Stimulated activated CD8-positive, alpha-beta memory T cell treated with anti-CD3 and anti-CD28 coated beads, Interleukin-7, amount 100 ng/mL, for 4 hours (primary cell): ENCODE measurements around the gene SLC25A23.
"Not testable (repeated sequence)": the region's sequence is repeated elsewhere in the genome, so short reads cannot be mapped to it uniquely, and the experiment has no call there.

ENCODE experiments used
- DNase-seq, 2 donors: peaks; one replicate each; pipeline ENCODE4 v3.0.0-alpha.2; 2020; ENCODE audit warnings: low read depth in 2 of 2

The SLC25A23 gene

GRCh38 chr19:6459262-6460098 lies at the start of gene SLC25A23:
Gene SLC25A23, minus strand, starts transcription at chr19:6459792. Its CDS starts 164 bp downstream, at chr19:6459628.
- peak in 1 of 2 donors; percentile 53 for DNase-seq

DNA sequence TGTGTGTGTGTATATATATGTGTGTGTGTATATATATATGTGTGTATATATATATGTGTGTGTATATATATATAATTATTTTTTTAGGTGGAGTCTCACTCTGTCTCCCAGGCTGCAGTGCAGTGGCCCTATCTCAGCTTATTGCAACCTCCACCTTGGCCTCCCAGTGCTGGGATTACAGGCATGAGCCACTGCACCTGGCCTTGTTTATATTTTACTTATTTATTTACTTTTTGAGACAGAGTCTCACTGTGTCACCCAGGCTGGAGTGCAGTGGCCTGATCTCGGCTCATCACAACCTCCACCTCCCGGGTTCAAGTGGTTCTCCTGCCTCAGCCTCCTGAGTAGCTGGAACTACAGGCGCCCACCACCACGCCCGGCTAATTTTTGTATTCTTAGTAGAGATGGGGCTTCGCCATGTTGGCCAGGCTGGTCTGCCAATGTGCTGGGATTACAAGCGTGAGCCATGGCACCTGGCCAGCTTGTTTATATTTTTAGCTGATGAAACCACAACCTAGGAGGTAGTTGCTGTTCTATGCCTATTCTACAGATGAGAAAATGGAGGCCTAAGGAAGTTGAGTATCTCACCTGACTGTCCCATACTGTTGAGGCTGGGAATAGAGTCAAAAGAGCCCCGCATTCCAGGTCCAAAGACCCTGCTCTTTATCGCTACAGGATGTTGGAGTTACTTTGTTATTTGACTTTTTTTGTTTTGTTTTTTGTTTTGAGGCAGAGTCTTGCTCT lies 48.6 kb upstream of the SLC25A23 start:
- DNase-seq: not testable (repeated sequence)

DNA sequence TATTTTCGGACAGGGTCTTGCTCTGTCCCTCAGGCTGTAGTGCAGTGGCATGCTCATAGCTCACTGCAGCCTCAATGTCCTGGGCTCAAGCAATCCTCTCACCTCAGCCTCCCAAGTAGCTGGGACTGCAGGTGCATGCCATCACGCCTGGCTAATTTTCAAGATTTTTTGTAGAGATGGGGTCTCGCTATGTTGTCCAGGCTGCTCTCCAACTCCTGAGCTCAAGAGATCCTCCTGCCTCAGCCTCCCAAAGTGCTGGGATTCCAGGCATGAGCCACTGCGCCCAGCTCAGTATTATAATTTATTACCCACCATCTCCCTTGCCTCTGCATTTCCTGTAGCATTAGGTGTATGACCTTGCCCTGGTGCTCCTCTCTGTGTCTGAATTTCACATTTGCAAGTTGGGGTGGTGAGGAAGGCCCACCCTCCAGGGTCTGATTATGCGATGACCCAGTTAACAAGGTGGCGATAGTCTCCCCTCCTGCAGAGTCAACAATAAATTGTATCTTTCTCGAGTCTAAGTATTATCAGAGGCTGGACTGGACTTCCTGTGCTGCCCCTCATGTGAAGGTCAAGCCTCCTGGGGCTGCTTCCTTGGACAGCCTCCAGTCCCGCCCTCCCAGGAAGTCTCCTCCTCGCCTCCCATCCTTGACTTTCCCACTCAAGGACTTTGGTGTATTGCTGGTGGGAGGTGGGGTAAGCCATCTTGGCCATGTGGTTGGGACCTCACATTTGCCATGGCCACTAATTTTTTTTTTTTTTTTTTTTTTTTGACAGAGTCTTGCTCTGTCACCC lies 44.0 kb upstream of the SLC25A23 start:
- DNase-seq: no peak

DNA sequence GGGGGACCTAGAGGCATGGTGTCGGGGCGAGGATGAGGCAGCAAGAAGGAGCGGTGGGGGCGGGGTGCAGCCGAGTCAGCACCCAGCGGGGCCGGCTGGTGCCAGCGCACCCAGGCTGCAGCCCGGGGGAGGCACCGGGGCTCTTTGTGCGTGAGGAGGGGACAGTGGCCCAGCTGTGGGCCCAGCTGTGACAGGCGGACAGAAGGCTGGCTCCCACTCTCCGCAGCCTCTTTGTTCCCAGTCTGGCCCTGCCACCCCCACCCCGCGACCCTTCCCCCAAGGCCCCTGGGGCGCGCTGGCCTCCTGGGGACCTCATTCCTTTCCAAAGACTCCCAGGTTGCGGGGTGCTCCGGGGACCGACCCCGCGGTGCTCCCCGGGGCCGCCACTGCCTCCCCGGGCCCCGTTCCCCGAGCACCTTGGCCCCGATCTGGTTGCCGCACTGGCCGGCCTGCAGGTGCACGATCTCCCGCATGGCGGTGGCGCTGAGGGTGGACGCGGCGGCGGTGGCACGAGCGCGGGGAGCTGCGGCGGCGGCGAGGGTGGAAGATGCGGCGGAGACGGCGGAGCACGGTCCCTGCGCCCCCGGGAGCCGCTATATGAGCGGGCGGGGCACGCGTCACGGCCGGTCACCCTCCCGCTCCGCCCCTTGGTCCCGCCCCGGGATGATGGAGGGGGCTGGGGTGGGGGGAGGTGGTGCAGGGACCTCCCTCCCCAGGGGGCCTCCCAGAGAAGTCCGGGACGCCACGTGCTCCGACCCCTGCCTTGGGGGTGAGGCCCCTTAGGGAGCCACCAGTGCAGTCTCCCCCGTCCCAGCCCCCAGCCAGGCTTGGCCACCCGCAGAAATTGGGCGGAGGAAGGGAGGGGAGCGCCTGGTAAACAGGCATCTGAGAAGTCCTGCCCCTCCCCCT lies 42.4 kb upstream of the SLC25A23 start, which contains the start of gene TUBB4A:
TUBB4A (minus strand) TSS at position 570 of the 909 bp plus-strand sequence; CDS start at position 473, 97 bp downstream.
- DNase-seq: peak in 1 of 2 donors; percentile 34

DNA sequence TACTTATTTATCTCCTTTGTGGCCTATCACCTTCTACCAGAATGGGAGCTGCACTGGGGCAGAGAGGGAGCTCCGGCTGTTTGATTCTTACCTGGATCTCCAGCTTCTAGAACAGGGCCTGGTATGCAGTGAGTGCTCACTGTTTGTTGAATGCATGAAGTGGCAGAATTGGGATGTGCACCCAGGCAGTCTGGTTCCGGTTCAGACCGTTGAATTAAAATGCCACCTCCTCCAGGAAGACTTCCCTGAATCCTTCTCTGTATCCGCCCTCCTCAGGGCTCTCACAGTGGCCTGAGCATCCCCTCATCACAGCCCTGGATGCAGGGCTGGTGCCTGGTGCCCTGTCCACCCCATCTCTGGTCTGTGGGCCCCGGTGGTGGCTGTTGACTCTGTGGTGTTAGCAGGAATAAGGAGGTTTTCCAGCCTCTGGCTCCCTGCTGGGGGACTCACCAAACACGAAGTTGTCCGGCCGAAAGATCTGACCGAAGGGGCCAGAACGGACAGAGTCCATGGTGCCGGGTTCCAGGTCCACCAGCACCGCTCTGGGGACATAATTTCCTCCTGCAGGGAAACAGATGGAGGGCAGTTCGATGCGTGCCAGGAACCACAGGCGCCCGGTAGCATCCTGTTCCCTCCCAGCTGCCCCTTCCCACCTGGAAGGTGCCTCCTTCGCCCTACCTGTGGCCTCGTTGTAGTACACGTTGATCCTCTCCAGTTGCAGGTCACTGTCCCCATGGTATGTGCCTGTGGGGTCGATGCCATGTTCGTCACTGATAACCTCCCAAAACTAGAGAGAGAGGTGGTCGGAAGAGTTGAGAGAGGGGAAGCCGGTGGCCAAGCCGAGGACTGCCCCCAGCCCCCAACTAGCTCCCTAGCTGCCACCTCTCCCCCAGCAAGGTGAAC lies 41.5 kb upstream of the SLC25A23 start:
- no peak for DNase-seq

- no peak for DNase-seq
Observed at GRCh38 chr19:6499052-6499790, 39.6 kb upstream of the SLC25A23 start.

- DNase-seq: no peak
Observed at GRCh38 chr19:6498294-6499036, 38.9 kb upstream of the SLC25A23 start.

- DNase-seq: no peak
Observed at GRCh38 chr19:6495947-6496346, 36.4 kb upstream of the SLC25A23 start.

GRCh38 chr19:6494438-6495036 lies 34.9 kb upstream of the SLC25A23 start:
- no peak for DNase-seq

DNA sequence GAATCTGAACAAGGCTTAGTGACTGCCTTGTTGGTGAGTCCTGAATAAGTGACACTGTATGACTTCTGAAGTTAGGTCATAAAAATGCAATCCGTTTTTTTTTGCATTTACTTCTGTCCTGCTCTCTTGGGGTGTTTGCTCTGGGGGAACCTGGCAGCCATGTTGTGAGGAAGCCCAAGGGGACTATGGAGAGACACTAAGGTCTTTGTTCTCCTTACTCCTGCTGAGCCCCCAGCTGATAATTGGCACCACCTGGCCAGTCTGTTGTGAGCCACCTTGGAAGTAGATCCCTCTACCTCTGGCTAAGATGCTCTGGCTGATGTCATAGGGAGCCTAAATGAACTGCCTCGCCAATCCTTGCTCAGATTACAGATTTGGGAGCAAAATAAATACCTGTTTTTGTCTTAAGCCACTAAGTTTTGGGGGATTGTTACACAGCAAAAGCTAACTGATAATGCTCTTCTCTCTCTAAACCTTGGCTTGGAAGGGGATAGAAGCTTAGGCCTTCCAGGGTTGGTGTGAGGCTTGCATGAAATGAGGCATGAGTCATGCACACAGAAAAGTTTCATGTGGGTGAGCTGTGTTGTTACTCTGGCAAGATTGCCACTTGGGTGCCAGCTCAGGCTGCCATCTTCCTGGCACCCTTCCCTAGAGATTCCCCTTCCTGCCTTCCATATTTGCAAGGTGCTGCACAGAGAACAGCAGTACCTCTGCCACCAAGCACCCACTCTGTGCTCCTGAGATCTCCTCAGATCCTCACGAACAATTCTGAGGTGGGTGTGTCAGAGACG lies 32.4 kb upstream of the SLC25A23 start:
- no peak for DNase-seq

- no peak for DNase-seq
Observed at GRCh38 chr19:6490134-6490533, 30.5 kb upstream of the SLC25A23 start.

DNA sequence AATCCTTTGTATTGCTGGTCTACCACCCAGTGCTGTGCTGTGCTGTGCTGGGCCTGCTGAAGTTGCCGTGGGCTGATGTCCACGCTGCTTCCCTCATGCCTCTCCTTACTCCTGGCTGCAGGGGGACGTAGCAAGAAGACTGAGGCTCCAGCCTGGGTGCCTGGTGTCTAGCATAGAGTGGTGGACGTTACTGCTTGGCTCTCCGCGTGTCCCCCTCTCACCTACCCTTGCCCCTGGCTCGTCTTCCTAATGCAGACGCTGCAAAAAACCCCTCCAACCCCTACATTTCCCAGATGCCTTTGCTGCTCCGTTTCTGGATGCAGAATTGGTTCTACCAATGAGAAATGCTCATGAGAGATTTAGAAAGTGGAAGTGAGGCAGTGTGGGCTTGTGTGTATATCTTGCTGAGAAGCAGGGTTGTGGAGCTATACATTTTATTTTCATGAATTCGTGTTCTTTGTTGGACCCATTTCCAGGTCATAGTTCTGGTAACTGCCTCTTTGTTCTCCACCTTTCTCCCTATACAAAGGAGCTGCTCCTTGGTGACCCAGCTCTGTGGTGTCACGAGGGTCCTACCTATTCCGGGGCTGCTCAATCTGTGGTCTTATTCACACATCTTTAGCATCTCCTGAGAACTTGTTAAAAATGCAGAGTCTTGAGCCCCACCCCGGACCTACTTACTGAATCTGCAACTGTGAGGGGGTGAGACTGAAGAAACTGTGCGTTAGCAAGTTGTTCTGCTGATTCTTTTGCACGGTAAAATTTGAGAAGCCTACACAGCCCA lies 29.9 kb upstream of the SLC25A23 start:
- DNase-seq: no peak

GRCh38 chr19:6484831-6485230 lies 25.2 kb upstream of the SLC25A23 start:
- DNase-seq: no peak

DNA sequence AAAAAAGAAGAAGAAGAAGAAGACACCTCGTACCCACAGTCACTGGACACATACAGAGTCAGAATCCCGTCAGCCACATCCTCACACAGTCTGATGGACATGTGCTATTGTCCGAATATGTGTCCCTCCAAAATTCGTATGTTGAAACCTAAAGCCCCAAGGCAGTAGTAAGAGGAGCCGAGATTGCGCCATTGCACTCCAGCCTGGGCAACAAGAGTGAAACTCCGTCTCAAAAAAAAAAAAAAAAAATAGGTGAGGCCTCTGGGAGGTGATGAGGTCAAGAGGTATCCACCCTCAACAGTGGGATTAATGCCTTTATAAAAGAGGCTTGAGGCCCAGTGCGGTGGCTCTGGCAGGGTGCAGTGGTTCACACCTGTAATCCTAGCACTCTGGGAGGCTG lies 24.6 kb upstream of the SLC25A23 start:
- DNase-seq: no peak

DNA sequence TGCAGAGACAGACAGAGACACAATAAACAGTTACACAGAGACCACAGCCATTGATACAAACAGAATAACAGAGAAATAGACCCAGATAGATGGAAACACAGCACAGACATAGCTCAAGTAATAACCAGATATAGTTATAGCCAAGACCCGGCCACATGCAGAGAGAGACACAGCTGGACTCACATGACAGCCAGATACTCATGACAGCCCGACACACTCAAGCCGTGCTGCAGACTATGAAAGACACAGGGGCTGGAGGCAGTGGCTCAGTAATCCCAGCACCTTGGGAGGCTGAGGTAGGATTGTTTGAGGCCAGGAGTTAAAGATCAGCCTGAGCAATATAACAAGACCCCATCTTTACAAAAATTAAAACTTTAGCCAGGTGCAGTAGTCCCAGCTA lies 23.6 kb upstream of the SLC25A23 start:
- DNase-seq: no peak

DNA sequence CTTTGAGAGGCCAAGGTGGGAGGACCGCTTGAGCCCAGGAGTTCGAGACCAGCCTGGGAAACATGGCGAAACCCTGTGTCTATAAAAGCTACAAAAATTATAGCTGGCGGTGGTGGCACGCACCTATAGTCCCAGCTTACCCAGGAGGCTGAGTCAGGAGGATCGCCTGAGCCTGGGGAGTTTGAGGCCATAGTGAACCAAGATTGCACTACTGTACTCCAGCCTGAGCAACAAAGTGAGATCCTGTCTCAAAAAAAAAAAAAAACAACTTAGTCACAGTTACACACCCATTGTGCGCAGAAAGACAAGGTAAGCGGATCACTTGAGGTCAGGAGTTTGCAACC lies 22.7 kb upstream of the SLC25A23 start:
- no peak for DNase-seq
